Heart right ventricle (tissue), 16 donors: ENCODE data around the gene TBC1D9. TPM values are rescaled to one million over a fixed set of nuclear protein-coding genes. Genes with fewer than 3 reads are reported as not detected.
A peak's percentile ranks its signal among the peaks of the same experiment; 100 is the strongest.

Experiments
- ATAC-seq, 8 donors: fragments of 200-7000 bp; cut with Tn5 transposase; one replicate each; pipeline ENCODE4 v1.9.1; 2020; ENCODE audit warnings: mild to moderate bottlenecking in 8 of 8, moderate library complexity in 8 of 8, moderate number of reproducible peaks in 1 of 8
- DNase-seq, 2 donors: peaks; one replicate each; pipeline ENCODE4 v3.0.0-alpha.2; 2020
- H3K27ac ChIP-seq, 10 donors: fragments of 200-600 bp; sonication (generic) in 2 of 10; one replicate each; pipeline versions ENCODE4 v1.5.0 to v1.8.0; 2020 to 2022; ENCODE audit warnings: mild to moderate bottlenecking in 3 of 10
- H3K27me3 ChIP-seq, 7 donors: fragments of 200-600 bp; one replicate each; pipeline ENCODE4 v1.8.0; 2021 to 2022; ENCODE audit warnings: mild to moderate bottlenecking in 2 of 7
- H3K36me3 ChIP-seq, 9 donors: fragments of 200-600 bp; sonication (generic) in 1 of 9; one replicate each; pipeline versions ENCODE4 v1.5.0 to v1.8.0; 2020 to 2022; ENCODE audit warnings: mild to moderate bottlenecking in 2 of 9
- H3K4me1 ChIP-seq, 9 donors: fragments of 200-600 bp; sonication (generic) in 1 of 9; one replicate each; pipeline versions ENCODE4 v1.5.0 to v1.8.0; 2020 to 2022; ENCODE audit warnings: mild to moderate bottlenecking in 4 of 9
- H3K4me3 ChIP-seq, 10 donors: fragments of 200-600 bp; sonication (generic) in 2 of 10; one replicate each; pipeline versions ENCODE4 v1.5.0 to v1.8.0; 2020 to 2022; ENCODE audit warnings: mild to moderate bottlenecking in 7 of 10, moderate library complexity in 2 of 10
- H3K9me3 ChIP-seq, 11 donors: fragments of 200-600 bp in 10 of 11; sonication (generic) in 2 of 11; one replicate each; pipeline versions ENCODE4 v1.5.0 to v1.8.0; 2013 to 2022; ENCODE audit warnings: mild to moderate bottlenecking in 2 of 11, control low read depth in 1 of 11, moderate library complexity in 1 of 11
- WGBS, 2 donors: extraction: QIAGEN DNeasy Blood & Tissue Kit; methylation state at CpG; one replicate each; pipeline ENCODE4 v1.1.7; 2013; ENCODE audit warnings: inconsistent platforms in 1 of 2; 5-methylcytosine and 5-hydroxymethylcytosine counted together
- intact Hi-C, 10 donors: fragments of 100-400 bp; cut with DNase I; formaldehyde crosslinking; loops; one replicate each; pipeline versions ENCODE4 v1.11.1 to v1.14.2; 2022
- polyA plus RNA-seq, 2 donors: library from polyadenylated mRNA; stranded (reverse); fragments of 200-250 nt; gene quantifications; one replicate each; pipeline ENCODE4 v1.2.3, GENCODE V29; 2013
- total RNA-seq, 10 donors: library from RNA; stranded (reverse); fragmentation: NEBNext Ultra II Directional in 3 of 10; extraction: Animal tissue kit (Norgen Biotek cat#: 25700) in 3 of 10; gene quantifications; one replicate each; pipeline versions ENCODE4 v1.2.1 to v1.2.4, GENCODE V29; 2021 to 2023
- TF ChIP-seq, protein P1 (sequence below), 9 donors: fragments of 200-600 bp; sonication (generic) in 2 of 9; IDR thresholded peaks; one replicate each; pipeline versions ENCODE4 v1.5.0 to v1.8.0; 2021 to 2022; ENCODE audit warnings: antibody characterized with exemption in 9 of 9, mild to moderate bottlenecking in 5 of 9, moderate library complexity in 1 of 9
- donor health status: Arrhythmogenic right ventricular cardiomyopathy.
- donor health status: ischemic (EF 13 %, LVEDD 7.1; RV severe dilation, severe dysfunction).
- donor health status: healthy with polysubstance abuse.
- donor health status: DM: no; HTN: yes; CAD: no.
- donor health status: DM: no; HTN: no; CAD: no.
- donor health status: ischemic (EF 25% LVEDD 6.9; RV normal size, moderate dysfunction).
- donor health status: ischemic (EF 25% LVEDD 5.7; RV mildly dilated, moderate dysfunction).
- donor health status: healthy.
- donor health status: DM: yes; HTN: yes; CAD: no.
- donor health status: Ischemic cardiomyopathy.
- donor health status: ischemic (EF 35%, LVEDD 5.7; RV mildly dilated, moderate dysfunction).
- donor health status: nonischemic (EF 11% LVEDD 7.7; RV severe dilation, severe dysfunction).
- donor health status: DM: yes; HTN: yes; CAD: no.
- donor health status: PGD.
- donor health status: ischemic (EF 29% LVEDD 5.4; RV normal size, mild dysfunction).
- donor health status: nonischemic (EF 23%, LVEDD 6.1; RV moderate dilation, normal function).

Gene TBC1D9
- total and polyA plus RNA-seq, 12 donors: 4.4 to 20.3 (median 14.4) TPM

DNA sequence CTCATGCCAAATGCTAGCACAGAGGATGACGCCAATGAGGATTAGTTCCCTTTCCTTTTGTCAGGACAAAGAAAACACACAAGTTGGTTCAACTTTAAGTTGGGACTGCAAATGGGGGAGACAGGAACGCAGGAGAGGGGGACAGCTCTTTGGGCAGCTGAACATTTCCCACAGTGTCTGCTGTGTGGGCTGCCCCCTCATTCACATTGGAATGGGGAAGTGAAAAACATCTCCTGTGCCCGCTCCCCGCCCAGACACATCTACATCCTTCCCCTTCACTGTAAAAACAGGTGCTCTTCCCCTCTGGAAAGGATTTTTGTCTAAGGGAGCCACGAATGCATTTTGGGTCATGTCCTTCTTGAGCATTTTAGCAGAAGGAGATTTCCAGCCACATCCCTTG, 44.5 kb upstream of the TBC1D9 start:
- no peaks in the 10 kb centered on the region for H3K27me3 ChIP-seq
- WGBS, 2 donors: 59 to 72% methylated on average over 5 of the region's 5 CpGs

DNA sequence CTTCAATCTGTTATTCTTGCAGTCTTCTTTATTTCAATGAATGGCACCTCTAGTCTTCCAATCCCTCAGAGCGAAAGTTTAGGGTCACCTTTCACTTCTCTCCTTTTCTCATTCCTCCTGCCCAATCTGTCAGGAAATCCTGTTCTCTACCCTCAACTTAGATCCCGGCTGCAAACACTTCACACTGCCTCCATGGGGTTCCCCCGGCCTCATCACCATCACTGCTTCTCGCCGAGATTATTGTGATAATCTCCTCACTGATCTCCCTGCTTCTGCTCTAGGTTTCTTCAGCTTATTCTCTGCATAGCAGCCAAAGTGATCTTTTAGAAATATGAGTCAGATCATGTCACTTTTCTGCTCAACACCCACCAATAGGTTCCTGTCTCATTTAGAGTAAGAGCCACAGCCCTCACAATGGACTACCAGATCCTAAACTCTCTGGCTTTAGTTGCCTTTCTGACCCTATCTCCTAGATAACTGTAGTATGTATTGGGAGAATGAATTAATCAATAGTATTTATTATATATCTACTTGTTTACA, 43.6 kb upstream of the TBC1D9 start:
- Histone ChIP-seq H3K27me3 (no peaks in the 10 kb centered on the region), H3K4me3 (no peak overlapping the region), H3K9me3 (no peaks in the 10 kb centered on the region), H3K4me1 (peaks cover 0 to 28% (median 0%) of the 10 kb centered on the region in 9 donors), H3K36me3 (no peaks in the 10 kb centered on the region), H3K27ac (no peak overlapping the region)
- intact Hi-C loops: no loop called here
- 83 to 86% methylated on average over 5 of the region's 5 CpGs for WGBS, 2 donors
- DNase-seq (no peak), ATAC-seq (no peak)
- TF ChIP-seq, protein P1, sequence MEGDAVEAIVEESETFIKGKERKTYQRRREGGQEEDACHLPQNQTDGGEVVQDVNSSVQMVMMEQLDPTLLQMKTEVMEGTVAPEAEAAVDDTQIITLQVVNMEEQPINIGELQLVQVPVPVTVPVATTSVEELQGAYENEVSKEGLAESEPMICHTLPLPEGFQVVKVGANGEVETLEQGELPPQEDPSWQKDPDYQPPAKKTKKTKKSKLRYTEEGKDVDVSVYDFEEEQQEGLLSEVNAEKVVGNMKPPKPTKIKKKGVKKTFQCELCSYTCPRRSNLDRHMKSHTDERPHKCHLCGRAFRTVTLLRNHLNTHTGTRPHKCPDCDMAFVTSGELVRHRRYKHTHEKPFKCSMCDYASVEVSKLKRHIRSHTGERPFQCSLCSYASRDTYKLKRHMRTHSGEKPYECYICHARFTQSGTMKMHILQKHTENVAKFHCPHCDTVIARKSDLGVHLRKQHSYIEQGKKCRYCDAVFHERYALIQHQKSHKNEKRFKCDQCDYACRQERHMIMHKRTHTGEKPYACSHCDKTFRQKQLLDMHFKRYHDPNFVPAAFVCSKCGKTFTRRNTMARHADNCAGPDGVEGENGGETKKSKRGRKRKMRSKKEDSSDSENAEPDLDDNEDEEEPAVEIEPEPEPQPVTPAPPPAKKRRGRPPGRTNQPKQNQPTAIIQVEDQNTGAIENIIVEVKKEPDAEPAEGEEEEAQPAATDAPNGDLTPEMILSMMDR (IDR thresholded peaks at IDR 0.05): no peak

More for the DNA sequence above, 44.5 kb upstream of the TBC1D9 start:
- ATAC-seq (peak in 3 of 8 donors; percentile 34 to 66 (median 61)), DNase-seq (no peak)
- H3K4me1 ChIP-seq: peaks cover 0 to 28% (median 0%) of the 10 kb centered on the region in 9 donors
- H3K27ac ChIP-seq: no peak overlapping the region
- no peaks in the 10 kb centered on the region for H3K36me3 ChIP-seq
- H3K4me3 ChIP-seq: no peak overlapping the region
- no peaks in the 10 kb centered on the region for H3K9me3 ChIP-seq
- TF ChIP-seq, protein P1 (IDR thresholded peaks at IDR 0.05): no peak
- intact Hi-C loops: no loop called here

DNA sequence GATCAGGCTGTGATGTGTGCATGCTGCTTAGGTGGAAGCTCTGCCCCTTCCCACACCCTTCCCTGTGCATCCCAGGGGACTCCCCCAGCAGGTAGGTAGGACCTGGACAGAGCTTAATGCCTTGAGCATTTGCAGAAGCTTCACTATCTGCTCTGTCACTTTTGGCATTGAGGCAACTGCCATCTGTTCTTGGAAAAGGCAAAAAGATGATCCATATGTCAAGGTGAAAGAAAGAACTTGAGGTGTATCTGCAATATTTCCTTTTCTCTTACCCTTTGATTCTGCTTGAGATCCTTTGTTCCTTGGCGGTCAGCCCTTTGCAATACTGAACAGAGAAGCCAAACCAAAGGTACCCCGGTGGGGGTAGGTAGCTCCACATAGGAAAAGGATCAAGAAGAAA, 37.1 kb upstream of the TBC1D9 start:
- Histone ChIP-seq H3K4me1 (peaks cover 0 to 35% (median 0%) of the 10 kb centered on the region in 9 donors), H3K36me3 (no peaks in the 10 kb centered on the region), H3K4me3 (no peak overlapping the region), H3K27me3 (no peaks in the 10 kb centered on the region), H3K9me3 (peaks cover 0 to 8% (median 2%) of the 10 kb centered on the region in 11 donors), H3K27ac (no peak overlapping the region)
- intact Hi-C loops: no loop called here
- TF ChIP-seq, protein P1 (IDR thresholded peaks at IDR 0.05): no peak
- DNase-seq (no peak), ATAC-seq (no peak)
- WGBS, 2 donors: 70 to 74% methylated on average over 2 of the region's 2 CpGs

DNA sequence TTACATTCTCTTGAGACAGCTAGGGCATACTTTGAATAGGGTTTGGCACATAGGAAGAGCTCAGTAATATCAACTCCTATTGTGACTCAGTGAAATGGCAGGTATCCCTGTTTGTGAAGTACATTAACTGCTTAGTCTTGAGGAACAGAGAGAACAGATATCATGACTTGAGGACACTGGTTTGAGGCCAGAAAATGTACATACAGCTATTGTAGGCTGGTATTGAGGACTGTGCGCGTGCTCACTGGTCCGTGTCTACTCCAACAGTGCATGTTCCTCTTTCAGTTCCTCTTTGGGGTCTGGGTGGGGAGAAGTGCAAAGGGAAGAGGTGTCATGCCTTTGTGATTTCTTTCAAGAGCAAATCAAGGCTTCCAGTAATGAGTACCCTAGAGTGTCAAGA, 34.6 kb upstream of the TBC1D9 start:
- DNase-seq: peak; percentile 18 to 20
- H3K9me3 ChIP-seq: peaks cover 0 to 12% (median 3%) of the 10 kb centered on the region in 11 donors
- WGBS, 2 donors: 94 to 95% methylated on average over 3 of the region's 3 CpGs
- no peaks in the 10 kb centered on the region for H3K36me3 ChIP-seq
- peak in 7 of 8 donors; percentile 66 to 85 (median 81) for ATAC-seq
- H3K27ac ChIP-seq: peak overlapping the region in 1 of 10 donors; percentile 88
- TF ChIP-seq, protein P1 (IDR thresholded peaks at IDR 0.05): no peak
- H3K27me3 ChIP-seq: no peaks in the 10 kb centered on the region
- H3K4me1 ChIP-seq: peaks cover 0 to 25% (median 0%) of the 10 kb centered on the region in 9 donors
- H3K4me3 ChIP-seq: no peak overlapping the region
- intact Hi-C loops: no loop called here
